ENCODE data around the gene EZH1. TPM values are rescaled to one million over a fixed set of nuclear protein-coding genes. Genes with fewer than 3 reads are reported as not detected.

The EZH1 gene
- polyA plus RNA-seq, 1 donor from 2014 or later = 52.5 TPM

- Histone ChIP-seq H3K9ac (ENCODE audit: low read length) (no peak overlapping the region), H3K9me3 (ENCODE audit: low read length) (no peaks in the 10 kb centered on the region), H3K27ac (ENCODE audit: low read length) (no peak overlapping the region)
These were observed 44.1 kb downstream of the EZH1 start for GRCh38 chr17:42700586-42701289.

DNA sequence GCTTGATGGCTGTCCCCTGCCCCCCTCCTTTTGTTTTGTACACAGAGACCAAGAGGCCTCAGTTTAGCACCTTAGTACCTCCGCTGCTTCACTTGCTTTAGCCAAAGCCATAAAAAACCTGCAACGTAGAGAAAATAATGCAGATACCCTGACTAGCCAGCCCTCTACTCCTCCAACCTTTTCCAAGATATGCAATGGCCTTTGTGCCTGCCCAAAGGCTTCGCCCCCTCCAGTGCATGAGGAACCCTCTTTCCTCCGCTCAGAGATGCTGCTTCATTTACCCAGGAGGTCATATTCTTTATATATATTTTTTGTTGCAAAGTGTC is 45.5 kb downstream of the EZH1 start:
- no peak overlapping the region for H3K27ac ChIP-seq (ENCODE audit: low read length)
- no peaks in the 10 kb centered on the region for H3K9me3 ChIP-seq (ENCODE audit: low read length)
- no peaks in the 10 kb centered on the region for H3K79me2 ChIP-seq (replicated peaks; ENCODE audit: insufficient read depth, low read length)
- no peaks in the 10 kb centered on the region for H3F3A ChIP-seq (ENCODE audit: insufficient read depth, low read length, poor library complexity, severe bottlenecking)
- H3K4me2 ChIP-seq (ENCODE audit: low read length) = no peak overlapping the region
- no peak for TF ChIP-seq TAF1 (IDR thresholded peaks at IDR 0.05; ENCODE audit: low read depth)
- no peak for TF ChIP-seq SMC3 (conservative IDR thresholded peaks at IDR 0.05; ENCODE audit: poor library complexity)
- no peak for TF ChIP-seq EP300 (conservative IDR thresholded peaks at IDR 0.05; ENCODE audit: poor library complexity, severe bottlenecking)
- no peak for TF ChIP-seq MXI1 (conservative IDR thresholded peaks at IDR 0.05; ENCODE audit: poor library complexity, severe bottlenecking)
- TF ChIP-seq REST (IDR thresholded peaks at IDR 0.05; ENCODE audit: borderline replicate concordance) = no peak
- no peak for TF ChIP-seq EZH2 (IDR thresholded peaks at IDR 0.05; ENCODE audit: borderline replicate concordance, insufficient read depth, low read length, poor library complexity, severe bottlenecking)
- TF ChIP-seq, protein P1, sequence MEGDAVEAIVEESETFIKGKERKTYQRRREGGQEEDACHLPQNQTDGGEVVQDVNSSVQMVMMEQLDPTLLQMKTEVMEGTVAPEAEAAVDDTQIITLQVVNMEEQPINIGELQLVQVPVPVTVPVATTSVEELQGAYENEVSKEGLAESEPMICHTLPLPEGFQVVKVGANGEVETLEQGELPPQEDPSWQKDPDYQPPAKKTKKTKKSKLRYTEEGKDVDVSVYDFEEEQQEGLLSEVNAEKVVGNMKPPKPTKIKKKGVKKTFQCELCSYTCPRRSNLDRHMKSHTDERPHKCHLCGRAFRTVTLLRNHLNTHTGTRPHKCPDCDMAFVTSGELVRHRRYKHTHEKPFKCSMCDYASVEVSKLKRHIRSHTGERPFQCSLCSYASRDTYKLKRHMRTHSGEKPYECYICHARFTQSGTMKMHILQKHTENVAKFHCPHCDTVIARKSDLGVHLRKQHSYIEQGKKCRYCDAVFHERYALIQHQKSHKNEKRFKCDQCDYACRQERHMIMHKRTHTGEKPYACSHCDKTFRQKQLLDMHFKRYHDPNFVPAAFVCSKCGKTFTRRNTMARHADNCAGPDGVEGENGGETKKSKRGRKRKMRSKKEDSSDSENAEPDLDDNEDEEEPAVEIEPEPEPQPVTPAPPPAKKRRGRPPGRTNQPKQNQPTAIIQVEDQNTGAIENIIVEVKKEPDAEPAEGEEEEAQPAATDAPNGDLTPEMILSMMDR (IDR thresholded peaks at IDR 0.05; ENCODE audit: poor library complexity, severe bottlenecking) = no peak
- no peak for TF ChIP-seq POLR2AphosphoS5 (IDR thresholded peaks at IDR 0.05)
- TF ChIP-seq RAD21 (conservative IDR thresholded peaks at IDR 0.05) = no peak
- H3K36me3 ChIP-seq (ENCODE audit: insufficient read depth, low read length) = peaks cover 5% of the 10 kb centered on the region
- no peaks in the 10 kb centered on the region for H4K20me1 ChIP-seq (ENCODE audit: insufficient read depth)
- H3K27me3 ChIP-seq (ENCODE audit: insufficient read depth, low read depth, low read length) = no peaks in the 10 kb centered on the region
- no peak overlapping the region for H3K4me3 ChIP-seq (ENCODE audit: low read length)
- no peaks in the 10 kb centered on the region for H3K9me2 ChIP-seq (ENCODE audit: insufficient read depth, low read length)
- no peak overlapping the region for H3K9ac ChIP-seq (ENCODE audit: low read length)
- no peak overlapping the region for H2AFZ ChIP-seq (ENCODE audit: low read depth, low read length)

More at GRCh38 chr17:42700586-42701289, 44.1 kb downstream of the EZH1 start:
- TF ChIP-seq SMC3 (conservative IDR thresholded peaks at IDR 0.05; ENCODE audit: poor library complexity) = no peak
- TF ChIP-seq TAF1 (IDR thresholded peaks at IDR 0.05; ENCODE audit: low read depth) = no peak
- TF ChIP-seq EP300 (conservative IDR thresholded peaks at IDR 0.05; ENCODE audit: poor library complexity, severe bottlenecking) = no peak
- TF ChIP-seq, protein P1 (IDR thresholded peaks at IDR 0.05; ENCODE audit: poor library complexity, severe bottlenecking) = no peak
- TF ChIP-seq MXI1 (conservative IDR thresholded peaks at IDR 0.05; ENCODE audit: poor library complexity, severe bottlenecking) = no peak
- no peak for TF ChIP-seq POLR2AphosphoS5 (IDR thresholded peaks at IDR 0.05)
- no peak for TF ChIP-seq RAD21 (conservative IDR thresholded peaks at IDR 0.05)
- no peak for TF ChIP-seq EZH2 (IDR thresholded peaks at IDR 0.05; ENCODE audit: borderline replicate concordance, insufficient read depth, low read length, poor library complexity, severe bottlenecking)
- no peaks in the 10 kb centered on the region for H3F3A ChIP-seq (ENCODE audit: insufficient read depth, low read length, poor library complexity, severe bottlenecking)
- peaks cover 5% of the 10 kb centered on the region for H3K36me3 ChIP-seq (ENCODE audit: insufficient read depth, low read length)
- no peak overlapping the region for H3K4me3 ChIP-seq (ENCODE audit: low read length)
- no peaks in the 10 kb centered on the region for H3K79me2 ChIP-seq (replicated peaks; ENCODE audit: insufficient read depth, low read length)
- no peak overlapping the region for H3K4me2 ChIP-seq (ENCODE audit: low read length)
- no peak overlapping the region for H2AFZ ChIP-seq (ENCODE audit: low read depth, low read length)
- H3K27me3 ChIP-seq (ENCODE audit: insufficient read depth, low read depth, low read length) = no peaks in the 10 kb centered on the region
- H3K9me2 ChIP-seq (ENCODE audit: insufficient read depth, low read length) = no peaks in the 10 kb centered on the region
- no peaks in the 10 kb centered on the region for H4K20me1 ChIP-seq (ENCODE audit: insufficient read depth)
